G401.6 (cell line): ENCODE data around the gene SPARC.

ENCODE experiments used
- FAIRE-seq: peaks from 2 replicates; lab custom pipeline; 2012; peaks lifted over from hg19 to GRCh38; lab: Jason Lieb, UNC

Gene SPARC

GRCh38 chr5:151677776-151678545 lies 8.8 kb downstream of the SPARC start:
- FAIRE-seq: no peak

- no peak for FAIRE-seq
These were observed 10.0 kb downstream of the SPARC start for GRCh38 chr5:151676719-151677118.

GRCh38 chr5:151676314-151676712 lies 10.4 kb downstream of the SPARC start:
- FAIRE-seq: no peak

- no peak for FAIRE-seq
These were observed 11.0 kb downstream of the SPARC start for GRCh38 chr5:151675611-151676313.

- FAIRE-seq: no peak
These were observed 11.8 kb downstream of the SPARC start for GRCh38 chr5:151674626-151675610.

- FAIRE-seq: no peak
These were observed 13.3 kb downstream of the SPARC start for GRCh38 chr5:151673421-151673820.

GRCh38 chr5:151672516-151672915 lies 14.2 kb downstream of the SPARC start:
- FAIRE-seq: no peak

GRCh38 chr5:151671950-151672349 lies 14.8 kb downstream of the SPARC start:
- no peak for FAIRE-seq

- no peak for FAIRE-seq
These were observed 15.6 kb downstream of the SPARC start for GRCh38 chr5:151670953-151671636.

GRCh38 chr5:151670083-151670686 lies 16.5 kb downstream of the SPARC start:
- FAIRE-seq: no peak

- FAIRE-seq: no peak
These were observed 19.6 kb downstream of the SPARC start for GRCh38 chr5:151667083-151667482.

- no peak for FAIRE-seq
These were observed 21.1 kb downstream of the SPARC start for GRCh38 chr5:151665613-151666012.

- FAIRE-seq: no peak
These were observed 21.8 kb downstream of the SPARC start for GRCh38 chr5:151664694-151665585.

GRCh38 chr5:151663617-151664293 lies 23.0 kb downstream of the SPARC start:
- FAIRE-seq: no peak

GRCh38 chr5:151662805-151663204 lies 23.9 kb downstream of the SPARC start:
- no peak for FAIRE-seq

- FAIRE-seq: no peak
These were observed 24.6 kb downstream of the SPARC start for GRCh38 chr5:151661968-151662732.

GRCh38 chr5:151660616-151661495 lies 25.9 kb downstream of the SPARC start:
- FAIRE-seq: no peak
